Measurements from ENCODE around the gene TTLL12.

TTLL12 gene

DNA sequence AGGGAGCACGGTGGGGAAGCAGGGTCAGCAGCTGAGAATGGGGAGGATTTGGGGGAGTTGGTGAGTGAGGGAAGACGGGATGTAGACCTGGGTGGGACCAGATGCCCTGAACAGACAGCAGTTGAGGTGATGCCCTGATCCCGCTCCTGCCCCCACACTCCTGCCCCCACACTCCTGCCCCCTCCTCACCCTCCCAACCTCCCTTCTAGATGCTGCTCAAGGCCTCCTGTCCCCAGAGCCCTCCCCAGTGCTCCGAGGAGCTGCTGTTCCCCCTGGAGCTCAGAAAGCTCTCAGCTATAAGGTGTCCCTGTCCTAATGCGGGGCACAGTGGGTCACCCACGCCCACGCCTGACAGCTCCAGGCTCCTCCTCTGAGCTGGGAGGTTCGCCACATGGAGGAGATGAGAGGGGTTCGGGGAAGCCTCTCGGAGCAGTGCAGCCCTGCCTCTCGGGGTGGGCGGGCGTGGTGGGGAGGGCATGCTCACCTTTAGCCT is 25.1 kb upstream of the TTLL12 start:
- Histone ChIP-seq H3K27me3 (ENCODE audit: control insufficient read depth, insufficient read depth, low read length) (peaks cover 4% of the 10 kb centered on the region), H3K36me3 (ENCODE audit: control insufficient read depth, insufficient read depth, low read length) (no peaks in the 10 kb centered on the region), H3K4me3 (ENCODE audit: low read length) (no peak overlapping the region), H3K9ac (ENCODE audit: low read length) (no peak overlapping the region), H3K9me3 (ENCODE audit: control insufficient read depth, low read length) (no peaks in the 10 kb centered on the region), H3K4me1 (ENCODE audit: control insufficient read depth, insufficient read depth, low read length) (no peaks in the 10 kb centered on the region)

DNA sequence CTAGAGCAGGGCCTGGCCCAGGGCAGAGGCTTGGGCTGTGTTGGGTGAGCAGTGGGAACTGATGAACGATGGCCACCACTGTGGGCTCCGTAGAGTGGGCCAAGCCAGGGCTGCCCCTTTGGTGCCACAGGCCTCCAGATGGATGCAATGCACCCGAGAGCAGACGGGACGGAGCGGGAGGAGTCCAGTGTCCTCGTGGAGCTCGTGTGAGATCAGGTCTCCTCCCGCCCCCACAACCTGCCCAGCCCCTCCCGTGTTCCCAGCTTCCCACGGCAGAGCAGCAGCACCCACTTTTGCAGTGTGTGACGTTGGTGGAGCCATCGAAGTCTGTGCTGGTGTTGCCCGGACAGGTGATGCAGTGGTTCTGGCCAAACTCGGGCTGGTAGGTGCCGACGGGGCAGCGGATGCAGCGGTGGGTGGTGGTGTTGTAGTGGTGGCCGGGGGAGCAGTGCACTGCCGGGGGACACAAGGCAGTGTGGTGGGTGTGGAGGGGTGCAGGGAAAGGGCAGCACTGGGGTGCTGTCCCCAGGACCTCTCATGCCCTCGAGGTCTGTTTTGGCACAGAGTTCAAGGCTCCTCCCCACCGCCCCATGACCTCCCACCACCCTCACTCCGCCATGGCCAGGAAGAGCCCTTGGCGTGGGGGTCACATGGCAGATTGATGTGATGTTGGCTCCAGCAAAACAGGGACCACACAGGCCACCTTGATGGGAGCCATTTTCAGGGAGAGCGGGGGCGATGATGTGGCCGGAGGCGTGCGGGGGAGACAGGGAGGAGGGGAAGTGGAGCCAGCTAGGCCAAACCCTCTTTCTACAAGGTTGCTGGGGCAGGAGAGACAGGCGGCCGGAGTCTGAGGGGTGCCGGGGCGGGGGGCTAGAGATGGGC is 23.9 kb upstream of the TTLL12 start:
- no peaks in the 10 kb centered on the region for H3K4me1 ChIP-seq (ENCODE audit: control insufficient read depth, insufficient read depth, low read length)
- H3K36me3 ChIP-seq (ENCODE audit: control insufficient read depth, insufficient read depth, low read length), result no peaks in the 10 kb centered on the region
- H3K9me3 ChIP-seq (ENCODE audit: control insufficient read depth, low read length), result no peaks in the 10 kb centered on the region
- no peak overlapping the region for H3K9ac ChIP-seq (ENCODE audit: low read length)
- H3K4me3 ChIP-seq (ENCODE audit: low read length), result no peak overlapping the region
- peaks cover 4% of the 10 kb centered on the region for H3K27me3 ChIP-seq (ENCODE audit: control insufficient read depth, insufficient read depth, low read length)

DNA sequence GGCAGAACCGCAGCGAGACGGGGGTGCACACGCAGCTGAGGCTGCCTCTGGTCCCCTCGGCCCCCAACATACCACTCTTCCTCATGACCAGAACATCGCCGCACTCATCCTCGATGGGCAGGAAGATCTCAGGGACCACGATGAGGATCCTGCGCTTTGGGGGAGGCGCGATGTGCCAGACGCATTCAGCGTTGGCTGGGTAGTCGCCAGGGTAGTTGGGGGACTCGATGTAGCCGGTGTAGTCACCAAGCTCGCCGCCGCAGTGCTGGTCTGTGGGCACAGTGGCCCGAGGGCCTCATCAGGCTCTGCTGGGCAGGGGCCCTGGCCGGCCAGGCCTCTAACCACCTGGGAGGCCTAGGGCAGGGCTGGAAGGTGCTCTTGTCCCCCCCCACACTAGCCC is 23.0 kb upstream of the TTLL12 start:
- no peak overlapping the region for H3K4me3 ChIP-seq (ENCODE audit: low read length)
- no peaks in the 10 kb centered on the region for H3K36me3 ChIP-seq (ENCODE audit: control insufficient read depth, insufficient read depth, low read length)
- no peak overlapping the region for H3K9ac ChIP-seq (ENCODE audit: low read length)
- peaks cover 8% of the 10 kb centered on the region for H3K4me1 ChIP-seq (ENCODE audit: control insufficient read depth, insufficient read depth, low read length)
- H3K9me3 ChIP-seq (ENCODE audit: control insufficient read depth, low read length), result no peaks in the 10 kb centered on the region
- peaks cover 4% of the 10 kb centered on the region for H3K27me3 ChIP-seq (ENCODE audit: control insufficient read depth, insufficient read depth, low read length)

DNA sequence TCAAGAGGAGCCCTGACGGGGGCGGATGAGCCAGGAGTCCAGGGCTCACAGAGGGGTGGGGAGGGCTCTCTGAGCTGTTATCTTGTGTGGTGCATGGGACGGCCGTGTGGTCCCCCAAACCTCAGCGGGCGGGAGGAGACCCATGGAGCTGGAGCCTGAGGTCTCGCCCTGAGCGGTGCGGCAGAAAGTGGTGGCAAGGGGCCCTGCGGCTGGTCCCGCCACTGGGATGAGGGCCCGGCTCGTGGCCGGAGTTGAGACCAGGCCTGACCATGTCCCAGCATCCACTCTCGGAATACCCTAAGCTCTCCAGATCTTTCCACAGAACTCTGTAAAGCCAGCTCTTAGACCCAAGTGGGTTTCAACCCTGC is 22.6 kb upstream of the TTLL12 start:
- Histone ChIP-seq H3K27me3 (ENCODE audit: control insufficient read depth, insufficient read depth, low read length) (peaks cover 3% of the 10 kb centered on the region), H3K4me1 (ENCODE audit: control insufficient read depth, insufficient read depth, low read length) (peaks cover 9% of the 10 kb centered on the region), H3K4me3 (ENCODE audit: low read length) (no peak overlapping the region), H3K9ac (ENCODE audit: low read length) (no peak overlapping the region), H3K9me3 (ENCODE audit: control insufficient read depth, low read length) (no peaks in the 10 kb centered on the region), H3K36me3 (ENCODE audit: control insufficient read depth, insufficient read depth, low read length) (no peaks in the 10 kb centered on the region)

DNA sequence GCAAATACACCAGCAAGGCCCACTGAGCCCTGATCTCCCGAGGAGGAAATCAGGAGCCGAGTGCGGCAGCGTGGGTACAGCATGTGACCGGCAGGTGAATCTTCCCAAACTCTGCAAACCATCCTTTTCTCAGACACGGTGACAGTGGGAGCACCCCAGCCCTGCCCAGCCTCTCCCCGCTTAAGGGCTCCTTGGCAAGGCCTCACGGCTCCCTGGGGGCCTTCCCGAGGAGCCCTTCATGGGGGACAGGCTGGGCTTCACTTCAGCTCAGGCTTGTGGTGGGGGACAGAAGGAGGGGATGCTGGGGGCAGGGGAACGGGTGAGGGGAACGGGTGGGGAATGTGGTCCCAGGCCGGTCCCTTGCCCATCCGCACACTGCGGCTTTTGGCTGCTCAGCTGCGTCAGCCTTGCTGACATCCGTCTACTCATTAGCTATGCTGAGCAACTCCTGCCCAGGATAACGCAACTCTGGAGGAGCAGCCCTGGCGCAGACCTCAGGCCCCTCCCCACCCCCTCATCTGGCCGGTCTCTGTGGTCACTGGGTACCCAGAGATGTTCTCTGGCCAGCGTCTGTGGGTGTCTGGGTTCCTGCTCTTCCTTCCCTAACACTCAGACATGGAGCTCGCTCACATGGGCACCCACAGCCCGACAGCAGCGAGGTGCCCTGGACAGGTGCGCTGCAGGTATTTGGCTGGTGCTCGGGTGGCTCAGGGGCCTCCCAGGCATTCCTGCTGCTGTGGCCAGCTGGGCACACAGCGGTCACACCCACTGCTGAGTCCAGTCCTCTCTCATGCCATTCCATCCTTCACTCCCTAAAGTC is 22.0 kb upstream of the TTLL12 start:
- Histone ChIP-seq H3K36me3 (ENCODE audit: control insufficient read depth, insufficient read depth, low read length) (no peaks in the 10 kb centered on the region), H3K27me3 (ENCODE audit: control insufficient read depth, insufficient read depth, low read length) (no peaks in the 10 kb centered on the region), H3K9ac (ENCODE audit: low read length) (no peak overlapping the region), H3K4me1 (ENCODE audit: control insufficient read depth, insufficient read depth, low read length) (peaks cover 9% of the 10 kb centered on the region), H3K4me3 (ENCODE audit: low read length) (no peak overlapping the region), H3K9me3 (ENCODE audit: control insufficient read depth, low read length) (no peaks in the 10 kb centered on the region)

DNA sequence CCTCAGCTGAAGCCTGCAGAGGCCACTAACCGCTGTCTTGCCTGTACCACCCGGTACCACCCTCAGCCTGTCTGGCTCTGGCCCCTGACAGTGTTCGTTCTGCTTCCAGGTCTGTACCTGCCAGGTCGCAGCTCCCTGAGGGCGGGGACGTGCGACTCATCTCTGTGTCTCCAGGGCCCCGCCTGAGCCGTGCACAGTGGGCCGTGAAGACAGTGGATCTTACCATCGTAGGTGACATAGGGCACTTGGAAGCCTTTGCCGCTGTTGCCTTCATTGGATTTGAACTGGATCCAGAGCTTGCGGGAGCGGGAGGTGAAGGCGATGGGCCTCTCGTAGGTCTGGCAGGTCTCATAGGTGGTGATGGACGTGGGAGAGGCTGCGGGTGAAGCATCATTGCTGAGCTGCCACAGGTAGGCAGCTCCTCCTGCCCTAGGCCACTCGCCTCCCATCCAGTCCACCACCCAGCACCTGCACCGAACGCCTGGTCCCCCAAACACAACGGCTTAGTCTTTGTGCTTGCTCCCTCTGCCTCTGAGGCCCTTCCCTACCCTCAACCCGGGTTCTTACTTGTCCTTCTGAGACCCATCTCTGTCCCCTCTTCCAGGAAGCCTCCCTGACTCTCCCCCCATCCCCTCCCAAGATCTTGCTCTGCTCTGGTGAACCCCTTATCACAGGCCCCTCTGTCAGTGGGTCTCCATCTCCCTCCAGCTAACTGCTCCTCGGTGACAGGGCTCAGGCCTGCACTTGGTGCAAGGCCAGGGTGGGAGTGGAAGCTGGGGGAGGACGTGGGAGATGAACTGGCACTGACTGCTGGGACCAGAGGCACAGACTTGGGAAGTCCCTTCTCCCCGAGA is 21.1 kb upstream of the TTLL12 start:
- no peaks in the 10 kb centered on the region for H3K27me3 ChIP-seq (ENCODE audit: control insufficient read depth, insufficient read depth, low read length)
- no peak overlapping the region for H3K4me3 ChIP-seq (ENCODE audit: low read length)
- peaks cover 9% of the 10 kb centered on the region for H3K4me1 ChIP-seq (ENCODE audit: control insufficient read depth, insufficient read depth, low read length)
- no peak overlapping the region for H3K9ac ChIP-seq (ENCODE audit: low read length)
- H3K9me3 ChIP-seq (ENCODE audit: control insufficient read depth, low read length), result no peaks in the 10 kb centered on the region
- H3K36me3 ChIP-seq (ENCODE audit: control insufficient read depth, insufficient read depth, low read length), result no peaks in the 10 kb centered on the region

DNA sequence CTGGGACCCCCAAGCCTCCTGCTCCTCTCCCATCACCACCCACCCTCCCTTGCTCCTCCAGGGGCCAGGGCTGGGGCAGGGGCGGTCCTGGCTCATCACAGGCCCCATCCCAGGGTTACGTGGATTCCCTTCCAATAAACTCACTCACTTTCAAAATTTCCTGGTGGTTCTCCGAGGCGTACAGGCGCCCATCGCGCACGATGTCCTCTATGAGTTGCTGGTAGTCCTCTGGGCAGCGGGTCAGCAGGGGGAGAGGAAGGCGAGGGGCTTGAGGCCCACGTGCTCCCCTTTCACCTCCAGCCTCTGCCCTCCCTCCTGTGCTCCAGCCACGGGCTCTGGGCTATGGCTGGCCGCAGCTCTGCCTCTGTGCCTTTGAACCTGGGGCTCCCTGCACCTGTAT is 20.5 kb upstream of the TTLL12 start:
- H3K36me3 ChIP-seq (ENCODE audit: control insufficient read depth, insufficient read depth, low read length), result no peaks in the 10 kb centered on the region
- H3K4me1 ChIP-seq (ENCODE audit: control insufficient read depth, insufficient read depth, low read length), result peaks cover 9% of the 10 kb centered on the region
- H3K4me3 ChIP-seq (ENCODE audit: low read length), result no peak overlapping the region
- H3K9me3 ChIP-seq (ENCODE audit: control insufficient read depth, low read length), result no peaks in the 10 kb centered on the region
- H3K9ac ChIP-seq (ENCODE audit: low read length), result no peak overlapping the region
- no peaks in the 10 kb centered on the region for H3K27me3 ChIP-seq (ENCODE audit: control insufficient read depth, insufficient read depth, low read length)

DNA sequence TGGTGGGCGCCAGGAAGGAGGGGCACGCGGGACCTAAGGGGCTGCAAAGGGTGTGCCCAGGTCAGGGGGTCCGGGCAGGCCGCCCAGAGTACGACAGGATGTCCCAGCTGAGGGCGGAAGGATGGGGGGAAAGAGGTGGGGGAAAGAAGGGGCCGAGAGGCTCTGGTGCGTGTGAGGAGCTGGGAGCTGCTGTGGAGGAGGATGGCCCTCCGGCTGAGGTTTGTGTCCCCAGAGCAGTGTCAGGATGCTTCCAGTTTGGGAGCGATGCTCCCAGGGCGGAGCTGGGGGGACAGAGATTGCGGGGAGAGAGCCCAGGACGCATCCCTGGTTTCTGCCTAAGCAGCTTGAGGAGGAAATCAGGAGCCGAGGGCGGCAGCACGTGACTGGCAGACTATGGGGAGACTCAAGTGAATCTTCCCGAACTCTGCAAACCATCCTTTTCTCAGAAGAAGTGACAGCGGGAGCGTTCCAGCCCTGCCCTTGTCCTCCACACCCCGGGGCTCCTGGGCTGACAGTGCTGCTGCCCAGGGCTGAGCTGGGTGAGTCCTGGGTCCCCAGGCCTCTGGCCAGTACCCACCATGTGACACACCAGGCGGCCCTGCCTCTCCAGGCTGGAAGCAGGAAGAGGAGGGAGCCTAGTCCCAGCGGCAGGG is 19.7 kb upstream of the TTLL12 start:
- Histone ChIP-seq H3K9ac (ENCODE audit: low read length) (no peak overlapping the region), H3K9me3 (ENCODE audit: control insufficient read depth, low read length) (no peaks in the 10 kb centered on the region), H3K4me1 (ENCODE audit: control insufficient read depth, insufficient read depth, low read length) (peaks cover 9% of the 10 kb centered on the region), H3K36me3 (ENCODE audit: control insufficient read depth, insufficient read depth, low read length) (no peaks in the 10 kb centered on the region), H3K4me3 (ENCODE audit: low read length) (no peak overlapping the region), H3K27me3 (ENCODE audit: control insufficient read depth, insufficient read depth, low read length) (no peaks in the 10 kb centered on the region)

DNA sequence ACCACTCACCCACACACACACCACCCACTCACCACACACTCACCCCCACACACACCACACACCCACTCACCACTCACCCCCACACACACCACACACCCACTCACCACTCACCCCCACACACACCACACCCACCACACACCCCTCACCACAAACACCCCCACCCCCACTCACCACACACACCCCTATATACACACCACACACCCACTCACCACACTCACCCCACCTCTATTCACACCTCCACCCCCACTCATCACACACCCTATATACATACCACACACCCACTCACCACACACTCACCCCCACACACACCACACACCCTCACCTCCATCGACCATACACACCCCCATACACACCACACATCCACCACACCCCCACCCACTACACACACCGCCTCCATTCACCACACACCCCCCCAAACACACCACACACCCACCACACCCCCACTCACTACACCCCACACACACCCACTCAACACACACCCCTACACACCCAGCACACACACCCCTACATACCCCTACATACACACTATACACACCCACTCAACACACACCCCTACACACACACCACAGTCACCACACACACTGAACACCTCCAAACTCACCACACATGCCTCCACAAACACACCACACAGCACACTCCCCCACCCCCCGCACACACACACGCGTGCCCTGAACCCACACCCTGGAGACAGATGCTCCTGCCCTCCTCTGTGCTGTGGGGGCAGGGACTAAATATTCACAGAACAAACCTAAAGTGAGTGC is 19.0 kb upstream of the TTLL12 start:
- Histone ChIP-seq H3K36me3 (ENCODE audit: control insufficient read depth, insufficient read depth, low read length) (no peaks in the 10 kb centered on the region), H3K4me3 (ENCODE audit: low read length) (no peak overlapping the region), H3K9me3 (ENCODE audit: control insufficient read depth, low read length) (no peaks in the 10 kb centered on the region), H3K9ac (ENCODE audit: low read length) (no peak overlapping the region), H3K27me3 (ENCODE audit: control insufficient read depth, insufficient read depth, low read length) (no peaks in the 10 kb centered on the region), H3K4me1 (ENCODE audit: control insufficient read depth, insufficient read depth, low read length) (peaks cover 9% of the 10 kb centered on the region)

DNA sequence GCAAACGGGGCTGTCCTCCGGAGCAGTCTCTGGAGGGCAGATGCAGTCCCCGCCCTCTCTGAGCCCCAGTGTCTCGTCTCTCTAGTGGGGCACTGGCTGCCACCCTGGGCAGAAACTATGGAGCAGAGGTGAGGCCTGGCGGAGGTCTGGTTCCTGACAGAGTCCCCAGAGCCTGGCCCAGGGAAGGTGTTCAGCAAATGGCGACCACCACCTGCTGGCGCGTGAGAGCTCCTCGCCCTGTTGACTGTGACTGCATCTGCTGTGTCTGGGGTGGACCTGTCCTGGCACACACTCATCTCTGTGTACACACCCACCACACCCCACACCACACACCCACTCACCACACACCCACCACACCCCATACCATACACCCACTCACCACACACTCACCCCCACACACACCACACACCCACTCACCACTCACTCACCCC is 18.3 kb upstream of the TTLL12 start:
- Histone ChIP-seq H3K4me1 (ENCODE audit: control insufficient read depth, insufficient read depth, low read length) (peaks cover 9% of the 10 kb centered on the region), H3K4me3 (ENCODE audit: low read length) (no peak overlapping the region), H3K27me3 (ENCODE audit: control insufficient read depth, insufficient read depth, low read length) (no peaks in the 10 kb centered on the region), H3K9ac (ENCODE audit: low read length) (no peak overlapping the region), H3K9me3 (ENCODE audit: control insufficient read depth, low read length) (no peaks in the 10 kb centered on the region), H3K36me3 (ENCODE audit: control insufficient read depth, insufficient read depth, low read length) (no peaks in the 10 kb centered on the region)

DNA sequence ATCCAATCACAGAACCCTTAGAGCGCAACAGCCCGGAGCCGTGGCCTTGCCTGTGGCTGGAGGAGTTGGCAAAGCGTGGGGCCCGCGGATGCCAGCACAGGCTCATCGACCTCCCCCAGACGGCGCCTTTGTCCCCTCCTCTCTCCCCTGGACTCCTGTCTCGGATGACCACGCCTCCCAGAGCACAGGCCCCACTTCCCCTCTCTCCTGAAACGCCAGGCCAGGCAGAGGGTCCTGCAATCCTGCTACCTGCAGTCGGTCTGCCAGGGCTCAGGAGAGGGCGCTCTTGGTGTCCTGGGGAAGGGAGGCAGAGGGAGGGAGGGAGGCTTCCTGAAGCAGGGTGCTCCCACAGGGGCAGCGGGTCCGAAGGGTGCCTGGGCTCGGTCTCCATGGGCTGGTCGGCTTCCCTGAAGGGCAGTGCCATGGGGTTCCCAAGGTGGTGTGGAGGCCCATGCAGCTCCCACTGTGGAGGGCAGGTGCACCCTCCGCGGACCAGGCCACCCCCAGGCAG is 16.6 kb upstream of the TTLL12 start:
- peaks cover 15% of the 10 kb centered on the region for H3K4me1 ChIP-seq (ENCODE audit: control insufficient read depth, insufficient read depth, low read length)
- H3K9ac ChIP-seq (ENCODE audit: low read length), result no peak overlapping the region
- no peaks in the 10 kb centered on the region for H3K36me3 ChIP-seq (ENCODE audit: control insufficient read depth, insufficient read depth, low read length)
- no peaks in the 10 kb centered on the region for H3K27me3 ChIP-seq (ENCODE audit: control insufficient read depth, insufficient read depth, low read length)
- no peaks in the 10 kb centered on the region for H3K9me3 ChIP-seq (ENCODE audit: control insufficient read depth, low read length)
- no peak overlapping the region for H3K4me3 ChIP-seq (ENCODE audit: low read length)

Measured in mucosa of stomach (tissue), 1 donor.